Neural progenitor cell (in vitro differentiated cells): ENCODE results near the gene CFAP53. TPM values are rescaled to one million over a fixed set of nuclear protein-coding genes. Genes with fewer than 3 reads are reported as not detected.

Experiments
- DNase-seq: peaks from one replicate; pipeline ENCODE4 v3.0.0-alpha.2; 2016; ENCODE audit warnings: low spot score
- H2AFZ ChIP-seq: fragments of 200-600 bp; sonication (generic); replicated peaks from 2 replicates; pipeline ENCODE4 v1.6.1; 2016; ENCODE audit warnings: antibody characterized with exemption
- H3F3A ChIP-seq: fragments of 200-600 bp; sonication (generic); 2 replicates; pipeline ENCODE4 v1.6.1; 2016; ENCODE audit warnings: antibody characterized with exemption, low read depth
- H3K27ac ChIP-seq: fragments of 200-600 bp; sonication (generic); 2 replicates; pipeline ENCODE4 v1.5.1; 2016; ENCODE audit warnings: mild to moderate bottlenecking
- H3K27me3 ChIP-seq: fragments of 200-600 bp; sonication (generic); 2 replicates; pipeline ENCODE4 v1.6.1; 2016; ENCODE audit warnings: mild to moderate bottlenecking, moderate library complexity
- H3K36me3 ChIP-seq: fragments of 200-600 bp; sonication (generic); 2 replicates; pipeline ENCODE4 v1.5.1; 2016
- H3K4me1 ChIP-seq: fragments of 200-600 bp; sonication (generic); 2 replicates; pipeline ENCODE4 v1.6.1; 2016; ENCODE audit warnings: mixed run types
- H3K4me2 ChIP-seq: fragments of 200-600 bp; sonication (generic); 2 replicates; pipeline ENCODE4 v1.6.1; 2016
- H3K4me3 ChIP-seq: fragments of 200-600 bp; sonication (generic); 2 replicates; pipeline ENCODE4 v1.5.1; 2016
- H3K79me2 ChIP-seq: fragments of 200-600 bp; sonication (generic); 2 replicates; pipeline ENCODE4 v1.6.1; 2016; ENCODE audit warnings: low read depth
- H3K9ac ChIP-seq: fragments of 200-600 bp; sonication (generic); 2 replicates; pipeline ENCODE4 v1.6.1; 2016
- H3K9me3 ChIP-seq: fragments of 200-600 bp; sonication (generic); 2 replicates; pipeline ENCODE4 v1.5.1; 2016; ENCODE audit warnings: low read depth
- H4K20me1 ChIP-seq: fragments of 200-600 bp; sonication (generic); 2 replicates; pipeline ENCODE4 v1.6.1; 2016; ENCODE audit warnings: low read depth
- H3K27ac Mint-ChIP-seq: 3 replicates; pipeline ENCODE4 v1.8.0; 2021; ENCODE audit warnings: mixed read lengths
- H3K27me3 Mint-ChIP-seq: 2 replicates; pipeline ENCODE4 v1.8.0; 2022; ENCODE audit warnings: low read depth, mild to moderate bottlenecking, inconsistent platforms, moderate library complexity, mixed read lengths; ENCODE audit not compliant: insufficient read depth
- H3K36me3 Mint-ChIP-seq: 3 replicates; pipeline ENCODE4 v1.8.0; 2021; ENCODE audit warnings: mixed read lengths
- H3K4me1 Mint-ChIP-seq: 3 replicates; pipeline ENCODE4 v1.8.0; 2021; ENCODE audit warnings: mixed read lengths
- H3K4me3 Mint-ChIP-seq: 3 replicates; pipeline ENCODE4 v1.8.0; 2021; ENCODE audit warnings: mild to moderate bottlenecking, moderate library complexity, mixed read lengths
- H3K9me3 Mint-ChIP-seq: 3 replicates; pipeline ENCODE4 v1.8.0; 2020; ENCODE audit warnings: mixed read lengths
- CTCF ChIP-seq: fragments of 200-600 bp; sonication (generic); IDR thresholded peaks from 2 replicates; pipeline ENCODE4 v1.5.1; 2017; ENCODE audit warnings: antibody characterized with exemption, mild to moderate bottlenecking
- EZH2 ChIP-seq: fragments of 200-600 bp; sonication (generic); IDR thresholded peaks from 2 replicates; pipeline ENCODE4 v1.6.1; 2017; ENCODE audit warnings: antibody characterized with exemption, mild to moderate bottlenecking, moderate library complexity
- EZH2phosphoT487 ChIP-seq: fragments of 200-600 bp; sonication (generic); IDR thresholded peaks from 2 replicates; pipeline ENCODE4 v1.6.1; 2017; ENCODE audit warnings: antibody characterized with exemption
- total RNA-seq: library from RNA; depleted of rRNA; stranded (reverse); fragments of >200 nt; gene quantifications from 2 replicates; pipeline ENCODE4 v1.2.3, GENCODE V29; 2015; ENCODE audit warnings: low replicate concordance

CFAP53 gene
- total RNA-seq, 1 donor from 2014 or later: 0.36 TPM

- no peaks in the 10 kb centered on the region for H3K79me2 ChIP-seq
- TF ChIP-seq EZH2phosphoT487 (no peak), CTCF (no peak), EZH2 (no peak)
- H2AFZ ChIP-seq: no peak overlapping the region
- no peak for DNase-seq
- peaks cover 3% of the 10 kb centered on the region for H3K4me1 ChIP-seq
- peaks cover 12% of the 10 kb centered on the region for H3K36me3 Mint-ChIP-seq
- peaks cover 7% of the 10 kb centered on the region for H3K9me3 Mint-ChIP-seq
- no peak overlapping the region for H3K4me3 Mint-ChIP-seq
- H3K4me2 ChIP-seq: no peak overlapping the region
- no peaks in the 10 kb centered on the region for H4K20me1 ChIP-seq
- peaks cover 3% of the 10 kb centered on the region for H3K27me3 Mint-ChIP-seq
- peaks cover 29% of the 10 kb centered on the region for H3K27me3 ChIP-seq
- no peak overlapping the region for H3K9ac ChIP-seq
- H3K27ac Mint-ChIP-seq: no peak overlapping the region
- no peak overlapping the region for H3K27ac ChIP-seq
- H3K9me3 ChIP-seq: no peaks in the 10 kb centered on the region
- no peaks in the 10 kb centered on the region for H3K36me3 ChIP-seq
- H3F3A ChIP-seq: peaks cover 8% of the 10 kb centered on the region
- H3K4me3 ChIP-seq: no peak overlapping the region
- peaks cover 7% of the 10 kb centered on the region for H3K4me1 Mint-ChIP-seq
Observed at GRCh38 chr18:50262977-50263376, 3.3 kb downstream of the CFAP53 start.

GRCh38 chr18:50250935-50251334, 15.4 kb downstream of the CFAP53 start:
- H3K27me3 ChIP-seq: no peaks in the 10 kb centered on the region
- no peak for DNase-seq
- Mint-ChIP-seq H3K4me3 (no peak overlapping the region), H3K36me3 (no peaks in the 10 kb centered on the region), H3K9me3 (no peaks in the 10 kb centered on the region), H3K4me1 (no peaks in the 10 kb centered on the region), H3K27me3 (peaks cover 2% of the 10 kb centered on the region), H3K27ac (no peak overlapping the region)
- H3K4me2 ChIP-seq: no peak overlapping the region
- H3K27ac ChIP-seq: no peak overlapping the region
- no peaks in the 10 kb centered on the region for H3K79me2 ChIP-seq
- H2AFZ ChIP-seq: no peak overlapping the region
- no peak overlapping the region for H3K4me3 ChIP-seq
- TF ChIP-seq EZH2phosphoT487: no peak
- no peak for TF ChIP-seq CTCF
- no peaks in the 10 kb centered on the region for H3K9me3 ChIP-seq
- H3K36me3 ChIP-seq: no peaks in the 10 kb centered on the region
- H3K9ac ChIP-seq: no peak overlapping the region
- H4K20me1 ChIP-seq: no peaks in the 10 kb centered on the region
- no peaks in the 10 kb centered on the region for H3F3A ChIP-seq
- H3K4me1 ChIP-seq: no peaks in the 10 kb centered on the region

GRCh38 chr18:50249576-50249975, 16.7 kb downstream of the CFAP53 start:
- TF ChIP-seq CTCF (no peak), EZH2 (no peak), EZH2phosphoT487 (no peak)
- Mint-ChIP-seq H3K27me3 (peaks cover 2% of the 10 kb centered on the region), H3K9me3 (no peaks in the 10 kb centered on the region), H3K4me1 (no peaks in the 10 kb centered on the region), H3K36me3 (no peaks in the 10 kb centered on the region), H3K4me3 (no peak overlapping the region), H3K27ac (no peak overlapping the region)
- no peaks in the 10 kb centered on the region for H3K27me3 ChIP-seq
- H2AFZ ChIP-seq: no peak overlapping the region
- no peaks in the 10 kb centered on the region for H3K36me3 ChIP-seq
- H3K4me1 ChIP-seq: no peaks in the 10 kb centered on the region
- H3F3A ChIP-seq: no peaks in the 10 kb centered on the region
- no peak overlapping the region for H3K27ac ChIP-seq
- H3K4me2 ChIP-seq: no peak overlapping the region
- H3K4me3 ChIP-seq: no peak overlapping the region
- H3K9ac ChIP-seq: no peak overlapping the region
- no peaks in the 10 kb centered on the region for H3K79me2 ChIP-seq
- no peak for DNase-seq
- no peaks in the 10 kb centered on the region for H3K9me3 ChIP-seq
- H4K20me1 ChIP-seq: no peaks in the 10 kb centered on the region
